Prostate gland (tissue), 2 donors: ENCODE data around the gene ADCY7. TPM values are rescaled to one million over a fixed set of nuclear protein-coding genes. Genes with fewer than 3 reads are reported as not detected.

ENCODE experiments used
- DNase-seq: peaks from one replicate; pipeline ENCODE4 v3.0.0-alpha.2; 2019; ENCODE audit warnings: low spot score
- H3K27ac ChIP-seq, 2 donors: fragments of 200-600 bp; sonication (generic); 2 replicates each; pipeline ENCODE4 v1.5.1; 2017 to 2019
- H3K27me3 ChIP-seq: fragments of 200-600 bp; sonication (generic); replicated peaks from 2 replicates; pipeline ENCODE4 v1.5.1; 2019; ENCODE audit not compliant: insufficient read depth
- H3K36me3 ChIP-seq, 2 donors: fragments of 200-600 bp; sonication (generic); 1 replicate in 1 of 2; 2 replicates in 1 of 2; pipeline versions ENCODE4 v1.5.1 to v1.8.1; 2017 to 2019
- H3K4me1 ChIP-seq: fragments of 200-600 bp; sonication (generic); replicated peaks from 2 replicates; pipeline ENCODE4 v1.5.1; 2019
- H3K4me3 ChIP-seq, 2 donors: fragments of 200-600 bp; sonication (generic); 2 replicates each; pipeline ENCODE4 v1.5.1; 2017 to 2019
- H3K9me3 ChIP-seq: fragments of 200-600 bp; sonication (generic); 2 replicates; pipeline ENCODE4 v1.5.1; 2017
- CTCF ChIP-seq, 4 experiments: fragments of 200-600 bp in 2 of 4; fragments of 450-650 bp in 2 of 4; sonication (generic) in 2 of 4; IDR thresholded peaks; 1 replicate in 3 of 4; 2 replicates in 1 of 4; pipeline ENCODE4 v1.5.1; 2016 to 2019; ENCODE audit warnings: antibody characterized with exemption in 4 of 4, mild to moderate bottlenecking in 2 of 4, moderate library complexity in 2 of 4
- POLR2A ChIP-seq: fragments of 450-650 bp; IDR thresholded peaks from one replicate; pipeline ENCODE4 v1.6.1; 2016; ENCODE audit warnings: antibody characterized with exemption, mild to moderate bottlenecking
- POLR2AphosphoS5 ChIP-seq: sonication (generic); formaldehyde crosslinking; IDR thresholded peaks from one replicate; pipeline ENCODE4 v1.6.1; 2017; ENCODE audit warnings: antibody characterized with exemption
- WGBS: methylation state at CpG from one replicate; pipeline ENCODE4 v1.1.5; 2018; 5-methylcytosine and 5-hydroxymethylcytosine counted together
- intact Hi-C: fragments of 100-400 bp; cut with DNase I; formaldehyde crosslinking; loops from one replicate; pipeline ENCODE4 v1.14.2; 2022
- total RNA-seq, 2 donors: library from RNA; depleted of rRNA; stranded (reverse); fragments of >200 nt; gene quantifications; one replicate each; pipeline ENCODE4 v1.1.0, GENCODE V29; 2016

ADCY7 gene
- total RNA-seq: 10 to 100 TPM in 1 of 2 donors, 1 to 10 TPM in 1; 2.0 to 10.9 TPM

GRCh38 chr16:50266337-50267091 is at the start of gene ADCY7:
Gene ADCY7 (plus strand): TSS chr16:50266551. CDS start chr16:50288180, 21,629 bp downstream.
- peak within 1 kb of the TSS in 1 of 2 donors; percentile 3 for H3K4me3 ChIP-seq
- DNase-seq: no peak
- H3K27ac ChIP-seq: no peak within 1 kb of the TSS
- peaks cover 3% of the 10 kb centered on the region for H3K4me1 ChIP-seq
- no peaks in the 10 kb centered on the region for H3K9me3 ChIP-seq
- 20% methylated on average over 25 of the region's 25 CpGs for WGBS
- intact Hi-C loops: no loop called here
- H3K27me3 ChIP-seq: no peaks in the 10 kb centered on the region
- TF ChIP-seq POLR2AphosphoS5 (no peak), CTCF (IDR thresholded peaks at IDR 0.05) (no peak), POLR2A (no peak)
- H3K36me3 ChIP-seq: no peaks in the 10 kb centered on the region

- no peak for DNase-seq
- intact Hi-C loops: loop anchor here (10.0 kb wide), 1 partner anchor 445 kb away; no protein-coding TSS in a partner anchor
- H3K9me3 ChIP-seq: no peaks in the 10 kb centered on the region
- H3K27ac ChIP-seq: no peak overlapping the region
- no peaks in the 10 kb centered on the region for H3K4me1 ChIP-seq
- WGBS: 91% methylated on average over 4 of the region's 4 CpGs
- H3K36me3 ChIP-seq: peaks cover 0 to 6% of the 10 kb centered on the region in 2 donors
- TF ChIP-seq POLR2AphosphoS5 (no peak), CTCF (IDR thresholded peaks at IDR 0.05) (no peak), POLR2A (no peak)
- H3K4me3 ChIP-seq: no peak overlapping the region
- H3K27me3 ChIP-seq: no peaks in the 10 kb centered on the region
Observed at GRCh38 chr16:50219402-50219975, 46.9 kb upstream of the ADCY7 start.

- intact Hi-C loops: no loop called here
- Histone ChIP-seq H3K4me1 (no peaks in the 10 kb centered on the region), H3K36me3 (no peaks in the 10 kb centered on the region), H3K27ac (no peak overlapping the region), H3K4me3 (no peak overlapping the region), H3K27me3 (no peaks in the 10 kb centered on the region), H3K9me3 (no peaks in the 10 kb centered on the region)
- 95% methylated on average over 3 of the region's 3 CpGs for WGBS
- DNase-seq: no peak
- no peak for TF ChIP-seq POLR2A
- TF ChIP-seq CTCF (IDR thresholded peaks at IDR 0.05): no peak
Observed at GRCh38 chr16:50224286-50224685, 42.1 kb upstream of the ADCY7 start.

GRCh38 chr16:50227120-50227519 is 39.2 kb upstream of the ADCY7 start:
- Histone ChIP-seq H3K9me3 (no peaks in the 10 kb centered on the region), H3K27ac (no peak overlapping the region), H3K36me3 (no peaks in the 10 kb centered on the region), H3K27me3 (no peaks in the 10 kb centered on the region), H3K4me1 (no peaks in the 10 kb centered on the region), H3K4me3 (no peak overlapping the region)
- intact Hi-C loops: no loop called here
- 80% methylated on average over 3 of the region's 3 CpGs for WGBS
- TF ChIP-seq CTCF (IDR thresholded peaks at IDR 0.05) (no peak), POLR2AphosphoS5 (no peak), POLR2A (no peak)
- no peak for DNase-seq

GRCh38 chr16:50227665-50228064 is 38.7 kb upstream of the ADCY7 start:
- Histone ChIP-seq H3K27me3 (no peaks in the 10 kb centered on the region), H3K36me3 (no peaks in the 10 kb centered on the region), H3K4me1 (no peaks in the 10 kb centered on the region), H3K9me3 (no peaks in the 10 kb centered on the region), H3K4me3 (no peak overlapping the region), H3K27ac (no peak overlapping the region)
- WGBS: 81% methylated on average over 8 of the region's 8 CpGs
- intact Hi-C loops: no loop called here
- DNase-seq: no peak
- TF ChIP-seq POLR2AphosphoS5 (no peak), CTCF (IDR thresholded peaks at IDR 0.05) (no peak), POLR2A (no peak)
